Right renal cortex interstitium (tissue), 3 donors: Measurements from ENCODE around the gene ZNF519. TPM values are rescaled to one million over a fixed set of nuclear protein-coding genes. Genes with fewer than 3 reads are reported as not detected.
"Not testable (repeated sequence)": the region's sequence is repeated elsewhere in the genome, so short reads cannot be mapped to it uniquely, and the experiment has no call there.

ENCODE experiments used
- DNase-seq, 3 donors: peaks; one replicate each; pipeline ENCODE4 v3.0.0-alpha.2; 2013; ENCODE audit warnings: low read depth in 3 of 3, low spot score in 2 of 3
- polyA plus RNA-seq, 3 donors: library from polyadenylated mRNA; unstranded; fragments of 120-200 nt; gene quantifications; one replicate each; pipeline ENCODE4 v1.2.1, GENCODE V29; 2013; ENCODE audit not compliant: insufficient read length in 3 of 3

The ZNF519 gene
- 10 to 100 TPM; 10.3 to 13.4 (median 11.6) TPM for polyA plus RNA-seq

DNA sequence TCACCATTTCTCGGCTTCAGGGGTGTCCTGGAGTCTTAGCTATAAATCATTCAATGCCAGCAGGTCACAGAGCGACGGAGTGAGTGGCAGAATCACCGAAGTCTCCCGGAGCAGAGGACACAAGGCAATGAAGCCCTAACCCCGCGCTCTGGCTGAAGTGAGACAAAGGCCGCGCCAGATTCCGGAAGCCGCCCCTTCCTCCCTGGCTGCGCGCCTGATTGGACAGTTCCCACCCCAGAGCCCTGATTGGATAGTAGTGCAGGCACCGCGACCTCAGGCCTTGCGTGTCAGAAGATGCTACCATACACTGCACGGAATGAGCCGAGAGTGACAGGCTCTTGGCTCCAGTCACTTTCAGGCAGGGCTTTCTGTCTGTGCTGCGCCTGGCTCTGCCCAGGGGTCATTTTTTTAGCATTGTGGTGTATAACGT is at the start of gene ZNF519:
ZNF519 (minus strand) TSS at position 165 of the 430 bp plus-strand sequence; CDS start at position 7, 158 bp downstream.
- DNase-seq = peak; percentile 70 to 81 (median 75)

DNA sequence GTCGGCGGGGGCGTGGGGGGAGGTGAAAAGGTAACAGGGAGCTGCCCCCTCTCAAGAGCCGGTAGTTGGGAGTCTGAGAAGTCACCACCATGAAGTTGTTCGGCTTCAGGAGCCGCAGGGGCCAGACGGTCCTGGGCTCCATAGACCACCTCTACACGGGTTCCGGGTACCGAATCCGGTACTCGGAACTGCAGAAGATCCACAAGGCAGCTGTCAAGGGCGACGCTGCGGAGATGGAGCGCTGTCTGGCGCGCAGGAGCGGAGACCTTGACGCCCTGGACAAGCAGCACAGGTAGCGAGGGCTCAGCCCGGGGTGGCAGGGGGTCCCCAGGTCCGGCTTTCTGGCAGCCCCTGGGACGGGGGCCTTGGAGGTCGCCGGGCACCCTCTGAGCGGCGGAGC is 47.1 kb upstream of the ZNF519 start:
- DNase-seq = no peak

DNA sequence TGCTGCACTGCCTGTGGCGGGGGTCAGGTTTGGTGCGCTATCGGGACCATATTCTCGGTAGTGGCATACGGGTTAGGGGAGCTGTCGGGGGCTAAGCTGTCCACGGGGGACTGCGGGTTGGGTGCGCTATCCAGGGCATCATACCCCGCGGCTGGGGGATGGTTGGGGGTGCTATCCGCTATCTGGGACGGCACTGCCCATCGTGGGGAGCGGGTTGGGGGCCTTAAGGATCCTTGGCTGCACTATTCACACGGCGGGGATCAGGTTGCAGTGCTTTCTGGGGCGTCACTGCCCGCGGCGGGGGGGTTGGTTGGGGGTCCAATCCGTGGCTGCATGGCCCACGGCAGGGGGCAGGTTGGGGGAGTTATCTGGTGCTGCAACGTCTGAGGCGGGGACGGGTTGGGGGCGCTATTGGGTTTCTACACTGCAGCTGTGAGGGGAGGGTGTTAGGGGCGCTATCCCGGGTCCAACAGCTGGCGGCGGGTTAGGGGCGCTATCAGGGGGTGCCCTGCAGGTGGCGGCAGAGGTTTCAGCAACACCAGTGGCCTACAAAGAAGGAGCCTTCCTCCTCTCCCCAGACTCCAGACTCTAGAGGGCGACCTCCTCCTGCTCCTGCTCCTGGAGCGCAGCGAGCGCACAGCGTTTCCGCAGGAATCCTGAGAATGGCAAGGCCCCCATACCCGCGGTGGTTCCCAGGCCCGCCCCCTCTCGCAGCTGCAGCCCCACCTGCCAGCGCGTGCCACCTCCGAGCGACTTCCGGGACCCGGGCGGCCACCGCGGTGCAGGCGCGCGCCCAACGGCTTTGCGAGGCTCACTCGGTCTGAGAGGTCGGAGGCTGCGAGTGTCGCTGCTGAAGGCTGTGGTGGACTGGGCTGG is 46.3 kb upstream of the ZNF519 start:
- DNase-seq = peak; percentile 20 to 59 (median 29)

GRCh38 chr18:14177540-14178320 is 45.5 kb upstream of the ZNF519 start:
- not testable (repeated sequence) for DNase-seq

DNA sequence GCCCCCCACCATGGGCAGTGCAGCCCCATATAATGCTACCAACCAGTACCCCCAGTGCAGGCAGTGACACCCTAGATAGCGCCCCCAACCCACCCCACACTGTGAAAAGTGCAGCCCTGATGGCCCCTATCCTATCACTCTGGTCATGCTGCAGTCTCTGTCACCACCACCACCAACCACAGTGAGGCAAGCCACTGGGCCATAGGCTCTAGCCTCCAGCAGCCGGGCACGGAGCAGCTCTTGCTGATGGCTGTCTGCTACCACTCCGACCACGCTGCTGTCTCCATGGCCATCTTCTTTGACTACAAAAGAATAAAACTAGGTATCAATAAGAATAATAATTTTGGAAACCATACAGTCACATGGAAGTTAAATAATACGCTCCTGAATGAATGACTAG is 43.2 kb upstream of the ZNF519 start:
- DNase-seq = not testable (repeated sequence)

GRCh38 chr18:14174706-14175085 is 42.5 kb upstream of the ZNF519 start:
- no peak for DNase-seq

DNA sequence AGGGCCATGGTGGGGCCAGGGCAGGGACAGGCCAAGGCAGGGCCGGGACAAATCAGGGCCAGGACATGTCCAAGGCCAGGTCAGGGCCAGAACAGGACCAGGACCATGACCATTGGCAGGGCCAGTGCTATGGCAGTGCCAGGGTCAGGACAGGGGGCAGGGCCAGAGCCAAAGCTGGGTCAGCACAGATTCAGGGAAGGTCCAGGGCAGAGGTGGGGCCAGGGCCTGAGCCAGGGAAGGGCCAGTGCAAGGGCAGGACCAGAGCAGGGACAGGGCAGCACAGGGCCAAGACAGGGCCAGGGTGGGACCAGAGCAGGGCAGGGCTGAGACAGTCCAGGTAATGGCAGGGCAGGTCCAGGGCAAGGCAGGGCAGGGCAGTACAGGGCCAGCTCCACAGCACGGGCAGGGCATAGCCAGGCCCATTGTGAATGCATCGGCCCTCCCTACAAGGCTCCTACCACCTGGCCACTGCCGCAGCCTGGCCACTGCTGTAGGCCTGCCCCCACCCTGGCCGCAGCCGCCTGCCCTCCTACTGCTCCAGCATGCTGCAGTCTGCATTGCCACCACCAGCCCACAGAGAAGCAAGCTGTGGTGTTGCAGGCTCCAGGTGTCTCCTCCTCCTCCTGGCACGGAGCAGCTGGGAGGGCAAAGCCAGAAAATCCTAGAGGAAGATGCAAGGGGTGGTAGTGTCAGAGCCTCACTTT is 41.9 kb upstream of the ZNF519 start:
- DNase-seq = not testable (repeated sequence)

DNA sequence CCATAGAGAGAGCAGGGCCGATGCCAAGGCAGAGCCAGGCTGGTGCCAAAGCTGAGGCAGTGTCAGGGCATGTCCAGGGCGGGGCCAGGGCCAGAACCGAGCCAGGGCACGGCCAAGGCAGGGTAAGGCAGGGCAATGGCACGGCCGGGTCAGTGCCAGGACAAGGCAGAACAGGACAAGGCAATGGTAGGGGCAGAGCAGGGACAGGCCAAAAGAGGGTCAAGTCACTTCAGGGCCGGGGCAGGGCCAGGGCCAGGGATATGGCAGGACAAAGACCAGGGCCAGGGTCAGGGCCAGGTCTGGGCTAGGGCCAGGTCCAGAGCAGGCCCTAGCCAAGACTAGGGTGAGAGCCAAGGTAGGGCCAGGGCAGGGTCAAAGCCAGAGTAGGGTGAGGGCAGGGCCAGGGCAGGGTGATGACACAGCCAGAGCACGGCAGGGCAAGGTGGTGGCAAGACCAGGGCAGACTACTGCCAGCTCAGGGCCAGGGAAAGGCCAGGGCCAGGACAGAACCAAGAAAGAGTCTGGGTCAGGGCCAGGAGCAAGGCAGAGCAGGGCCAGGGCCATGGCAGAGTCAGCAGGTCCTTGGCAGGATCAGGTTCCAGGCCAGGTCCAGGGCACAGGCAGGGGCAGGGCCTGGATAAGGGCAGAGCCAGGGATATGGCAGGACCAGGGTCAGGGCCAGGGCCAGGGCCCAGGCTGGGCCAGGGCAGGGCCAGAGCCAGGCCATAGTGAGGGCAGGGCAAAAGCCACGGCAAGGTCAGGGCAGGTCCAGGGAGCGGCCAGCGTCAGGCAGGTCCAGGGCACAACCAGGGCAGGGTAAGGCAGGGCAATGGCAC is 41.1 kb upstream of the ZNF519 start:
- DNase-seq = not testable (repeated sequence)

GRCh38 chr18:14172142-14173115 is 40.2 kb upstream of the ZNF519 start:
- not testable (repeated sequence) for DNase-seq

- not testable (repeated sequence) for DNase-seq
Measured at GRCh38 chr18:14171301-14172141, 39.3 kb upstream of the ZNF519 start.

- DNase-seq = not testable (repeated sequence)
Measured at GRCh38 chr18:14170367-14171036, 38.3 kb upstream of the ZNF519 start.

- not testable (repeated sequence) for DNase-seq
Measured at GRCh38 chr18:14162915-14163314, 30.7 kb upstream of the ZNF519 start.

- DNase-seq = not testable (repeated sequence)
Measured at GRCh38 chr18:14151564-14152113, 19.4 kb upstream of the ZNF519 start.

DNA sequence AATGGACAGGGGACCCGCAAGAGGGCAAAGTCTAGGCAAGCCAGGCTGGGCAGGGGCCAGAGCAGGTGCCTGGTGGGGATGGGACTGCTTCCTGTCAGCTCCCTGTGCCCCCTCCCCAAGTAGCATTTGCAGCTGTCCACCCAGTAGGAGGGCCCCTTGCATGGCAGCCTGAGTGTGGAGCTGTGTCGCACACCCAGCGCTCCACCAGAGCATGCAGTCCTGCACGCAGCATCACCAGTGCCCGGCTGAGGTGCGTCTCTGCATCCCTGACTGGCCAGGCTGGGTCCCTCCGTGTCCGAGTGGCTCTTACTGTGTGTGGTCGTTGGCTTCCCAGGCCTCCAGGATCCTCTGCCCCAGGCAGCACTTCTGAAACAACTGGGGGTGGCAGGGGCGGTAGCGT is 18.5 kb upstream of the ZNF519 start:
- not testable (repeated sequence) for DNase-seq

DNA sequence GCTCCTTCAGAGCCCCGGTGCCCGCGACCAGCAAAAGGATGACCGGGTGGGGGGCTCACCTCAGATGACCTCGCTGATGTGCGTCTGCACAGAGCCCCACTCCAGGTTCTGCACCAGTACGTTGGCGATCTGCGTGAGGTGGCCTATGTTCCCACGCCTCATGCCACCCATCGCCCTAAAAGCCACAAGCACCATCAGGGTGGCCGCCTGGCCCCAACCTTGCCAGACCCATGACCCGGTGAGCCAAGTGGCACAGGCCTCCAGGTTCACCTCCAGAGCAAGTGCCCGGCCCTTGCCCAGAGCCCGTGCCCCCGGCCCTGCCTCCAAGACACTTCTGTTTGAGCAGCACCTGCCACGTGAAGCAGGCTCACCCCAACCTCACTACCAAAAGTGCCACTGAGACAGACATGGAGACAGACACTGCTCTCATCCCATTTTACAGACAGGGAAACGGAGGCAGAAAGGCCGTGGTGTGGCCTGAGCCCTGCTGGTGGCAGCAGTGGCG is 17.7 kb upstream of the ZNF519 start:
- not testable (repeated sequence) for DNase-seq

- not testable (repeated sequence) for DNase-seq
Measured at GRCh38 chr18:14149121-14149850, 17.1 kb upstream of the ZNF519 start.
